SK-N-MC (cell line): ENCODE data around the gene GPX4.
"Not testable (repeated sequence)": the region's sequence is repeated elsewhere in the genome, so short reads cannot be mapped to it uniquely, and the experiment has no call there.

Experiments
- EZH2 ChIP-seq: fragments of 200-600 bp; sonication (generic); IDR thresholded peaks from one replicate; pipeline ENCODE4 v1.6.1; 2017; ENCODE audit warnings: antibody characterized with exemption
- POLR2AphosphoS5 ChIP-seq: IDR thresholded peaks from 2 replicates; pipeline ENCODE4 v1.6.1; 2012; ENCODE audit warnings: mild to moderate bottlenecking, low read depth, low read length, borderline replicate concordance

- not testable (repeated sequence) for TF ChIP-seq POLR2AphosphoS5, EZH2
Measured at GRCh38 chr19:1129084-1129483, 25.3 kb downstream of the GPX4 start.
